ENCODE data around the gene LRMDA.

Gene LRMDA

GRCh38 chr10:75431180-75432111, at the start of gene LRMDA:
Gene LRMDA (plus strand): TSS chr10:75431624.
- DNase-seq, result no peak

- no peak for DNase-seq
These were observed 45.3 kb upstream of the LRMDA start for GRCh38 chr10:75386128-75386527.

- no peak for DNase-seq
These were observed 43.3 kb upstream of the LRMDA start for GRCh38 chr10:75388082-75388481.

DNA sequence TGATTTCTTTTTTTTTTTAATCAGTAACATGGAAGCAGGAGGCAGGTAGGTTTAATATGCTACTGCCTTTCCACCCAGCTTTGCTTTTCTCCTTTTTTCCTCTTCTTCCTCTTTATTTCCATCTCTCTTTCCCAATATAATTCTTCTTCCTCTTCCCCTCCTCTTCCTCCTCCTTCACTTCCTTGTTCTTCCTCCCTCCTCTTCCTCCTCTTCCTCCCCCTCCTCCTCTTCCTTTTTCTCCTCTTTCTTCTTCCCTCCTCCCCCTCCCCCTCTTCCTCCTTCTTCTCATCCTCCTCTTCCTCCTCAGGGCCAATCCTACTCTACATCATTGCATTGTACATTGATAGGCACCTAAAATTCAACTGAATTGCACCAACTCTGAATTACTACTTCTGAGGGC, 41.2 kb upstream of the LRMDA start:
- DNase-seq, result no peak

DNA sequence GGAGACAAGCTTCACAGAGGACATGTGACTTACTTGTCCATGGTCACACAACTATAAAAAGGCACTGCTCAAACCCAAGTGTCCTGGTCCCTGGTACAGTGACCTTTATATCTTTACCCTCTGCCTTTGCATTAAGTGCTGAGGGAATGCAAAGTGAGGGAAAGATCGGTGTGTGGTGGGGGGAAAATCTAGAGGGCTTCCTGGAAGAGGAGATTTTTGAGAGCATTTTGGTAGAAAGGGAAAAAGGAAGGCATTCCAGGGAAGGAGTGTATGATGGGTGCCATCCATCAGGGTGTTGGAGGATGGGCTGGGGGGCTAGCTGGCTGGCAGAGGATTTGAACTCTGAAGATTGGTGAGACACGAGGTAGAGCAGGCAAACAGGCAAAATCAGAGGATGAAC, 39.2 kb upstream of the LRMDA start:
- no peak for DNase-seq

GRCh38 chr10:75392744-75393143, 38.7 kb upstream of the LRMDA start:
- DNase-seq, result no peak

GRCh38 chr10:75394221-75394620, 37.2 kb upstream of the LRMDA start:
- no peak for DNase-seq

GRCh38 chr10:75395066-75395931, 36.1 kb upstream of the LRMDA start:
- no peak for DNase-seq

DNA sequence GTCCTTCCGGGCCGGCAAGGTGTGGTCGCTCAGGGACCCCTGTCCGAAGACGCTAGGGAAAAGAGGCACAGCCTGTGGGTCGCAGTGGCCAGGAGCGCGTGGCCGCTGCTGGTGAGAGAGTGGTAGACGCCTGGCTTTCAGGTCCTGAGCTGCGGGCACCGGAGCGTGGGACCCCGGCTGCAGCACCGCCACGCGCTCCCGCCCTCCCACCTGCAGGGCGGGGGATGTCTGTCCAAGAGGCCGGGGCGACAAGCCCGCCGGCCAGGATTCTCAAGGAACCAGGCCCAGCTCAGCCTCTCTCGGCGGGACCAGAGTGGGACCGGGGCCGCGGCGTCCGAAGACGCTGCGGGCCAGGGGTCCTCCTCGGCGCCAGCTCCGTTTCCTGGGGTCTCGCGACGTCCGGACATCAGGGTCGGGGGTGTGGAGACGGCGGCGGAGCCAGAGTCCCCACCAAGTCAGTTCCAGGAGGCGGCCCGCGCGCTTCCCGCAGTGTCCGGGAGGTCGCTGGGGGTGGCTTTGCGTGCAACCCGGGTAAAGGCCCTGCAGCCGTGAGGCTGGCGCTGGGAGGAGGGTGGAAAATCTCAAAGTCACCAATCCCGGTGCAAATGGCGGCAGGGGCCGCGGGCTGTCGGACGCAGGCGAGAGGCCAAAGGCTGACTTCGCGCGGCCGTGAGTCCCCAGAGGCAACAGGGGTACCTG, 35.3 kb upstream of the LRMDA start:
- no peak for DNase-seq

DNA sequence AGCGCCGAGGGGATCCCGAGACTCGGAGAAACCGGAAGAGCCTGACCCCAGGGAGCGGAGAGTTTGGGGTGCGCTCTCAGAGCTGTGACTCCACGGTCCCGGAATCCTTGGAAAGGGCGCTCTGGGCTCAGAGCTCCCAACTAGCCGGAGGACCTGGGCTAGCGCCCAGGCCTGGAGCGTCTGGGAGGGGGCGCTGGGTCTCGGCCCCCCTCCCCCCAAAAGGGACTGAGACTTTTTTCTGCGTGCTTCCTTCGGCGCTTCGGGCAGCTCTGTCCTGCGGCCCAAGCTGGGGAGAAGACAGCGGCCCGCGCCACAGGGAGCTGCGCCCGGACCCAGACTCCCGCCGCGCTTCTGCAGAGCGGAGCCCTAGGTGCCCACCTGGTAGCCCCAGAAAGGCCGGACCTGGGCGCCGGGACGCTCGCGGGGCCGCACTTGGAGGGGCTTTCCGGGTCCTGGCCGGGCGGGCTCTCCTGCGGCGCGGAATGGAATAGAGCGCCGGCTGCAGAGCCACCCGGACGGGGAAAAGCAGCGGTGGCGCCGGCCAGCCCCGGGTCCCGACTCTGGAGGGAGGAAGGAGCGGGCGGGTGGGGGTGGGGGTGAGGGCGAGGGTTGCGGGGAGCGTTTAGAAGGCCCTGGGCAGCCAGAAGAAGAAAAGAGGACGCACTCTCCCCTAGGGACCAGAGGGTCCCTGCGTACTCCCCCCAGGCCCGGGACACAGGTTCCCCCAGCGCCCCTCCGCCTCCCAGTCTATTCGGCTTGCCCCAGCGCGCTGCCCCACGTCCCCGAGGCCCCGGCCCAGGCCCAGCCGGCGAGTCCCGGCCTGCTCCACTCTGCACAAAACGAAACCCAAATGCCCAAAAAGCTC, 34.6 kb upstream of the LRMDA start:
- DNase-seq, result no peak

DNA sequence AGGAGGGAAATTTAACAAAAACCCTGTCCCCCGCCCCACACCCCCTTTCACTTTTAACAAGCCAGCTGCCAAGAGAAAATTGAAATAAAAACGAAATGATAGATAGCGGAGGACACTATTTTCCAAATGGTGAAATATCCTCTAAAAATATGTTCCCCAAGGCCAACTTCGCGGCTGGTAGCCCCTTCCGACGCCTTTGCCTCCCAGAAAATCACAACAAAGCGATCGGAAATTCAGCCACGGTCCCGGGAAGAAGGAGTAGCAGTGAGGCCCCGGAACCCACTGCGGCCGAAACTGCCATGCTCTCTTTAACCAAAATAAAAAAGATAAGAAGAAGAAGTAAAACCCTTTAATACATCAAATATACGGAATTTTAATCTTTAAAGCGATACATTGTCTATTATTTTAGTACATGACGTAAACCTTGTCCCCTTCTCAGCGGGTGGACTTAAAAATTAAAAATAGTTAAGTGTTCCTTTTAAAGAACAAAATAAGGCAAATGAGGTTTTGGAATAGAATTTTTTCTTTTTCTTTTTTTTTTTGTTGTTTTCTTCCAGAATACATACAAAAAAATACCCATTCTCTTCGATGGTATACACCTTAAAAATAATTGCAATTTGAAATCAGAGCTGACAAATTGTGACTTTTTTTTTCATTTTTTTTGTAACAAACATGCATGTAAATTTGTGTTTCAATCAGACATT, 33.8 kb upstream of the LRMDA start:
- no peak for DNase-seq

DNA sequence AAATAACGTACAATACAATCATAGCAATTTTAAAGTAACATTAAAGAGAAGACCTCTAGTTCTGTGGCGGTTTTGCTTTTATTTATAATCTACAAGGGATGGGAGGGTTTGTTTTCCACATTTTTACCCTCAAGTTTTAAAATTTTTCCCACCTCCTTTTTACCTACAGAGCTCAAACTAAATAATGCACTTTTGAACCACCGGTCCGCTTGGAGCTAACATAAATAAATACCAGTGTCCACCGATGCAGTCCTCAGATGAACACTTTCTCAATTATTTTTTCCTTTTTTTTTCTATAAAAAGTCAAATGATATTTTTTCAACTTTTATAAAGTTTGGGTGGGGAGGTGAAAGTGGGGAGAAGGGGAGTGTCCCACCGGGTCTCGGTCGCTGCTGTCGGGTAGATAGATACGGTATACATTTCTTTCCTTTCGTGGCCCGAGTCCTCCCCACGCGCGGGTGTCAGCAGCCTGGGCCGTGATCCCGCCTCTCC, 33.2 kb upstream of the LRMDA start:
- DNase-seq, result no peak

DNA sequence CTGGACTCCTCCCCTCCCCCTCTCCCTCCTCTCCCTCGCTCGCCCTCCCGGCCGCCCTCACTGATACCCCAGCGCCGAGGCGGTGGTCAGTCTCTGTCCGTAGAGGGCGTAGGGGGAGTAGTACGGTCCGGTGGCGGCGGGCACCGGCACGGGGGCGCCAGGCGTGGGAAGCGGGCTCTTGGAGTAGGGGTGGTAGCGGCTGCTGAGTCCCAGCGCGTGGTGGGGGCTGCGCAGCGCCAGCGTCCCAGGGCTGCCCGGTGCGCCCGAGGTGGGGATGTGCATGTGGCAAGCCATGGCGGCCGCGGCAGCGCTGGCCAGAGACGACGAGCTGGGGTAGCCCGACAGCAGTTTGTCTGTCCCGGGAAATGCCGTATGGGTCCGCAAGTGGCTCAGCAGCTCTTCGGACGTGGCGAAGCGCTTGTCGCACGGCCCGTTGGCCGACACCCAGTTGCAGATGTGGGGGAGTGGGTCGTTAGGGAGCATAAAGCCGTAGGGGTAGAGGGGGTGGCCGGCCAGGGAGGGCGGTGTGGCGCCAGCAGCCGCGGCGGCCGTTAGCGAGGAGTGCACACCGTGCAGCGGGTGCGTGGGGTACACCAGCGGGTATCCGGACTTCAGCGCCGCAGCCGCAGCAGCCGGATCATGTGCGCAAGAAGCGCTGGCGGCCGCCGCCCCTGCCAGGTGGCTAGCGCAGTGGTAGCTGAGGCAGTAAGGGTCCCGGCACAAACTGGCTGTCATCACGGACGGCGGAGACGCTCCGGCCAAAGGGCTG, 32.5 kb upstream of the LRMDA start:
- DNase-seq, result no peak

GRCh38 chr10:75399461-75400162, 31.8 kb upstream of the LRMDA start:
- peak; percentile 28 for DNase-seq

DNA sequence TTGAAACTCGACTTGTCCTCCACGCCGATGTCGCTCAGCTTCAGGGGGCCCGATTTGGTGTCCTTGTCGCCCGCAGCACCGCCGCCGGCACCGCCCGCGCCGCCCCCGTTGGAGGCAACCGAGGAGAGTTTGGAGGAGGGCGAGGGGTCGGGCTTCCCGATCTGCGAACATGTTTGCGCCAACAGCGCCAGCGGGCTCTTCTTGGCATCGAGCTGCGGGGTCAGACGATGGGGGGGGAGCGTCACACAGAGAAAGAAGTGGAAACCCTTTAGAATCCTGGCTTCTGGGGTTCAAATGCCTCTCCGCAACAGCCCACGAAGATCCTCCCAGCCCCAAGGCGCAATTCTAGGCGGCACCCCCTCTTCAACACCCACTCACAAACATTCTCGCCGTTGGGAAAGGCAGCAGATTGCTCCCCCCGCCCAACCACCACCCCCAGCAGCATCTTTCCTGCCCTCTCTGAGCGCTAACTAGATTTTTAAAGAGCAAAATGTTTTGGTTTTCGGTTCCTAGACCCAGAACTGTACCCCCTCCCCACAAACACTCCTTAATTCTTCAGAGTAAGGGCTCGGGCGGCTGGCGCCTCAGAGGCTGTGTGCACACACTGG, 31.2 kb upstream of the LRMDA start:
- DNase-seq, result no peak

DNA sequence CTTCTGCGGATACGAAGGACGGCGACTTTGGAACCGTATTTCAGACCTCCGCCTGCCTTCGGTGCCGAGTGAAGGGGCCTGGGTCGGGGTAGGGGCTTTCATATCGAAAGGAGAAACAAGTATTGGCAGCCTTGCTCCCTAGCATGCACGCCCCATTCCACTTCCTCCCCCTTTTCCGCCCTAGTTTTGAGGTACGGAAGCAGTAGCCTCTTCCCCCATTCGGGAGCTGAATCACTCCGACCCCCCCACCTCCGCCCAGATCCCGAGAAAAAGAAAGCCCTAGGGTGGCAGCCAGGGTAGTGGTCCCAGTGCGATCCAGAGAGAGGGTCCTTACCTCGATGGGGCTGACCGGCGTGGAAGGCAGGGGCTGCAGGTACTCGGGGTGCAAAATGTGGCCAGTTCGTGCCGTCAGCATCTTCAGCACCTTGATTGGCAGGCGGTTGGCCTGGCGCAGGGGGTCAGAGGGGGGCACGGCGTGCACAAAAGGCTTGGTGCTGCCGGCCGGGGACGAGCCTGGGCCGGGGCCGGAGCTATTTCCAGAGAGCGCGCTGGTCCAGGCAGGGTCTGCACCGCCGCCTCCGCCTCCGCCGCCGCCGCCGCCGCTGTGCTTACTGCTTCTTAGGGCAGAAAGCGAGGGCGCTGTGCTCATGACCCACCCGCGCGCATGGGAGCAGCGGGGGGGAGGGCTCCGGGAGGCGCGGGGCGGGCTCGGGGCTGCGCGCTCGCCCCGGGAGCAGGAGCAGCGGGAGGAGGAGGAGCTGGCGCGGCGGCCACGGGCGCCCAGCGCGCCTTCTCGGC, 30.5 kb upstream of the LRMDA start:
- no peak for DNase-seq

DNA sequence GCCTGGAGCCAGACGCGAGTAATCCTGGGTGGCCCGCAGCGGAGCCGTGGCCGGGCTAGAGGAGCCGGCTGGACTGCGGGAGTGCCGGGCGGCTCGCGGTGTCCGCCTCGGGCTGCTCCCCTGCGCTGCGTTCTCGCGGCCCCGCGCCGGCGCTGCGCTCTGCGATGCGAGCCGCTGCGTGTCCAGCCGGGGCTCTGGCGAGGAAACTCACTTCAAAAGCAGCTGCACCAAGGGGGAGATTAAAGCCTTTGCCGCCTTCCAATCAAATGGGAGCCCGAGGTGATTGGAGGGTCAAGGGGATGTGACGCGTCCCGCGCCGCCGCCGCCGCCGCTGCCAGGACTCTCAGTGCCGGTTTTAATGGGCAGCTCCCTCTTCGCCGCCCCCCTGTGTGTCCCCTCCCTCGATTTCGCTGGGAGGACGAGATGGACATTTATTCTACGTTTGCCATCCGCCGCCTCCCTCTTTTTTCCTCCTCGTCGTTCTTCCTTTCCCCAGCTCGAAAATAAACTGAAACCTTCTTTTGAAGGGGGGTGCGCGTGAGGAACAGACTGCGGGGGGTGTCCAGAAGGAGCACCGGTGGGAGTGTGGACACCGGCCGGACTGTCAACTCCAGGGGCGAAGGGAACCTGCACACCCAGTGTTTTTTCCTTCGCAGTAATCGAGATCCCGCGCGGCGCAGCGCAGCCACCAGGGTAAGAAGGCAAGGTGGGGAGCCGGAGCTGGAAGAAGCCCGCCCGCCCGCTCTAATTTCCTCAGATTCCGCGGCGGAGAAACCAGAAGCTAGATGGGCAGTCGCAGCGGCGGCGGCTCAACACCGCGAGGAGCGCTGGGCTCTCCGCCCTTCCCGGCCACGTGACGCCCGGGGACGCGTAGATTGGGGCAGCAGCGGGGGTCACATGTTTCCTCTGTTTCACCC, 29.6 kb upstream of the LRMDA start, which contains the start of gene ZNF503:
ZNF503 (minus strand) TSS at position 196 of the 917 bp plus-strand sequence. CDS start 345 bp downstream, outside the sequence.
- peak; percentile 39 for DNase-seq
